GM12891 (cell line): ENCODE data around the gene CTNNB1.

Experiments
- POLR2A ChIP-seq: IDR thresholded peaks from 2 replicates; pipeline ENCODE4 v1.6.1; 2011; ENCODE audit warnings: low read depth, low read length, control low read depth
- POLR2AphosphoS5 ChIP-seq: IDR thresholded peaks from 2 replicates; pipeline ENCODE4 v1.6.1; 2011; ENCODE audit warnings: low read depth, low read length, control low read depth
- SPI1 ChIP-seq: IDR thresholded peaks from 2 replicates; pipeline ENCODE4 v1.6.1; 2011; ENCODE audit warnings: low read depth, low read length, control low read depth
- TAF1 ChIP-seq: IDR thresholded peaks from 2 replicates; pipeline ENCODE4 v1.6.1; 2011; ENCODE audit warnings: low read depth, low read length, control low read depth

GRCh38 chr3:41178576-41178975 is 20.7 kb upstream of the CTNNB1 start:
- TF ChIP-seq POLR2A (no peak), POLR2AphosphoS5 (no peak), TAF1 (no peak), SPI1 (no peak)
